Sigmoid colon (tissue), 7 donors: ENCODE results near the gene FAM227A. TPM values are rescaled to one million over a fixed set of nuclear protein-coding genes. Genes with fewer than 3 reads are reported as not detected.
"Not testable (repeated sequence)": the region's sequence is repeated elsewhere in the genome, so short reads cannot be mapped to it uniquely, and the experiment has no call there.

Experiments used
- DNase-seq: peaks from one replicate; pipeline ENCODE4 v3.0.0-alpha.2; 2019
- H3K27ac ChIP-seq, 4 donors: fragments of 200-600 bp; sonication (generic); one replicate each; pipeline ENCODE4 v1.5.1; 2016 to 2019; ENCODE audit warnings: mild to moderate bottlenecking in 1 of 4
- H3K27me3 ChIP-seq, 3 donors: fragments of 200-600 bp; sonication (generic); one replicate each; pipeline ENCODE4 v1.5.1; 2019; ENCODE audit warnings: mild to moderate bottlenecking in 1 of 3
- H3K36me3 ChIP-seq, 4 donors: fragments of 200-600 bp; sonication (generic); one replicate each; pipeline ENCODE4 v1.5.1; 2016 to 2019
- H3K4me1 ChIP-seq, 4 donors: fragments of 200-600 bp; sonication (generic); one replicate each; pipeline ENCODE4 v1.5.1; 2017 to 2019
- H3K4me3 ChIP-seq, 4 donors: fragments of 200-600 bp; sonication (generic); one replicate each; pipeline ENCODE4 v1.5.1; 2017 to 2019; ENCODE audit warnings: mild to moderate bottlenecking in 2 of 4, moderate library complexity in 1 of 4
- H3K9me3 ChIP-seq, 4 donors: fragments of 200-600 bp in 3 of 4; sonication (generic) in 3 of 4; one replicate each; pipeline versions ENCODE4 v1.5.1 to v1.6.1; 2013 to 2019
- EP300 ChIP-seq, 4 donors: sonication (generic); formaldehyde crosslinking; IDR thresholded peaks; one replicate each; pipeline ENCODE4 v1.6.1; 2017; ENCODE audit warnings: antibody characterized with exemption in 4 of 4
- POLR2A ChIP-seq, 2 donors: fragments of 450-650 bp; IDR thresholded peaks; one replicate each; pipeline ENCODE4 v1.6.1; 2016; ENCODE audit warnings: antibody characterized with exemption in 2 of 2, mild to moderate bottlenecking in 2 of 2, moderate library complexity in 2 of 2
- POLR2AphosphoS5 ChIP-seq, 4 donors: sonication (generic); formaldehyde crosslinking; IDR thresholded peaks; one replicate each; pipeline ENCODE4 v1.6.1; 2017; ENCODE audit warnings: antibody characterized with exemption in 4 of 4
- WGBS, 2 donors: extraction: QIAGEN DNeasy Blood & Tissue Kit; methylation state at CpG; one replicate each; pipeline ENCODE4 v1.1.7; 2013; 5-methylcytosine and 5-hydroxymethylcytosine counted together
- intact Hi-C: fragments of 100-400 bp; cut with DNase I; formaldehyde crosslinking; loops from one replicate; pipeline ENCODE4 v1.15.1; 2023
- polyA plus RNA-seq, 3 donors: library from polyadenylated mRNA; stranded (reverse); fragments of 200-250 nt; gene quantifications; one replicate each; pipeline ENCODE4 v1.2.3, GENCODE V29; 2013
- total RNA-seq, 4 donors: library from RNA; depleted of rRNA; stranded (reverse); fragments of >200 nt; gene quantifications; one replicate each; pipeline ENCODE4 v1.1.0, GENCODE V29; 2016
- TF ChIP-seq, protein P1 (sequence below), 4 experiments: fragments of 450-650 bp in 3 of 4; fragments of 200-600 bp in 1 of 4; IDR thresholded peaks; one replicate each; pipeline ENCODE4 v1.5.1; 2016 to 2019; ENCODE audit warnings: antibody characterized with exemption in 4 of 4, mild to moderate bottlenecking in 3 of 4, moderate library complexity in 2 of 4
- donor health status: healthy with polysubstance abuse.
- donor health status: Bipolar disorder and iron deficiency.
- donor health status: healthy.

FAM227A gene
- total and polyA plus RNA-seq, 7 donors = 0.23 to 3.2 (median 0.61) TPM; not detected in 1

DNA sequence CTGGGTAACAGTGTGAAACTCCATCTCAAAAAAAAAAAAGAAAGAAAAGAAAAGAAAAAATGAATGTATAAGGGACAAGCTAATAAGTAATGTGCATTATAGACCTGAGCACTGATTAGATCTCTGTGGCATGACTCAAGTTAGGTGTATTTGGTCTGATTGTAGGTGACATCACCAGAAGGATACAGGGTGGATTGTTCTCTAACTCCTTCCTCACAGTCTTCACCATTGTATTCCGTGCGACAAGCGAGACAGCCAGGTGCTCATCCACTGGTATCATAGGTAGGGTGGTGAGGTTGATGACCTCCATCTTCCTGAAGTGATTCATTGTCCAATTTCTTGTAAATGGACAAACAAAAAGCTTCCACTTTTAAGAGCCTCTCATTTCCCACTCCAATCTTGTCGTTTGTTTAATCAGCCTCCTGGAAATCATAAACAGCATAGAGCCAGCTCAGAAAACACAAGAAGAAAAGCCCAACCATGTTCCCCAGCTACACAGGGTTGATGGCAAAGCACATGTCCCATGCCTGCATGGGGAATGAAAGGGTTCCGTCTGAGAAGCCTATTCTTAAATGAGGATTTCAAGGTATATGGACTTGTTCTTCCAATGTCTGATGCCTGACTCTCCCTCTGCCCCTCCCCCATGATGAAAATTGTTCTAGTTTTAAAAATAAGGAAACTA, 6.2 kb downstream of the FAM227A start:
- TF ChIP-seq EP300 (IDR thresholded peaks at IDR 0.05) = no peak
- TF ChIP-seq POLR2AphosphoS5 (IDR thresholded peaks at IDR 0.05) = no peak
- TF ChIP-seq, protein P1, sequence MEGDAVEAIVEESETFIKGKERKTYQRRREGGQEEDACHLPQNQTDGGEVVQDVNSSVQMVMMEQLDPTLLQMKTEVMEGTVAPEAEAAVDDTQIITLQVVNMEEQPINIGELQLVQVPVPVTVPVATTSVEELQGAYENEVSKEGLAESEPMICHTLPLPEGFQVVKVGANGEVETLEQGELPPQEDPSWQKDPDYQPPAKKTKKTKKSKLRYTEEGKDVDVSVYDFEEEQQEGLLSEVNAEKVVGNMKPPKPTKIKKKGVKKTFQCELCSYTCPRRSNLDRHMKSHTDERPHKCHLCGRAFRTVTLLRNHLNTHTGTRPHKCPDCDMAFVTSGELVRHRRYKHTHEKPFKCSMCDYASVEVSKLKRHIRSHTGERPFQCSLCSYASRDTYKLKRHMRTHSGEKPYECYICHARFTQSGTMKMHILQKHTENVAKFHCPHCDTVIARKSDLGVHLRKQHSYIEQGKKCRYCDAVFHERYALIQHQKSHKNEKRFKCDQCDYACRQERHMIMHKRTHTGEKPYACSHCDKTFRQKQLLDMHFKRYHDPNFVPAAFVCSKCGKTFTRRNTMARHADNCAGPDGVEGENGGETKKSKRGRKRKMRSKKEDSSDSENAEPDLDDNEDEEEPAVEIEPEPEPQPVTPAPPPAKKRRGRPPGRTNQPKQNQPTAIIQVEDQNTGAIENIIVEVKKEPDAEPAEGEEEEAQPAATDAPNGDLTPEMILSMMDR (IDR thresholded peaks at IDR 0.05) = no peak
- no peak for TF ChIP-seq POLR2A (IDR thresholded peaks at IDR 0.05)
- Histone ChIP-seq H3K9me3 (no peaks in the 10 kb centered on the region), H3K27me3 (no peaks in the 10 kb centered on the region), H3K27ac (no peak overlapping the region), H3K4me1 (no peaks in the 10 kb centered on the region), H3K4me3 (no peak overlapping the region), H3K36me3 (no peaks in the 10 kb centered on the region)
- intact Hi-C loops = no loop called here
- DNase-seq = no peak
- 64 to 66% methylated on average over 5 of the region's 5 CpGs for WGBS, 2 donors

DNA sequence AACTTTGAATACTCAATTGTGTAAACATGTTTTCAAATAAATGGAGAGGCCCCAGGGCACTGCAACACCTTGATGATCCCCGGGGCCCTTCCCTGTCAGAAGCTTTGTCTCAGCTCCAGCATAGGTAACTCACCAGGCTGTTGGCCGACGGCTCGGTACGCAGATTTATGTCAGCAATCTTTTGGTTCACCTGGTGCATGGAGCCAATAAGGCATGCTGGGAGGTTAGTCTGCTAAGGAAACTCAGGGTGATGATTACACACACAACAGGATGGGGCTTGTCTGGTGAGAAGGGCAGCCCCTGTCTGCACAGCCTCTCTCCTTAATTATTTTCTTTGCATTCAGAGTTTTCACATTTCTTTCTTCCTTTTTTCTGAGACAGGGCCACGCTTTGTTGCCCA, 10.8 kb downstream of the FAM227A start:
- H3K4me1 ChIP-seq = no peaks in the 10 kb centered on the region
- H3K27me3 ChIP-seq = no peaks in the 10 kb centered on the region
- no peaks in the 10 kb centered on the region for H3K9me3 ChIP-seq
- H3K36me3 ChIP-seq = no peaks in the 10 kb centered on the region
- 94 to 95% methylated on average over 6 of the region's 6 CpGs for WGBS, 2 donors
- intact Hi-C loops = no loop called here
- no peak overlapping the region for H3K4me3 ChIP-seq
- TF ChIP-seq POLR2AphosphoS5 (IDR thresholded peaks at IDR 0.05) (no peak), EP300 (IDR thresholded peaks at IDR 0.05) (no peak), POLR2A (IDR thresholded peaks at IDR 0.05) (no peak)
- TF ChIP-seq, protein P1 (IDR thresholded peaks at IDR 0.05) = no peak
- DNase-seq = no peak
- no peak overlapping the region for H3K27ac ChIP-seq

DNA sequence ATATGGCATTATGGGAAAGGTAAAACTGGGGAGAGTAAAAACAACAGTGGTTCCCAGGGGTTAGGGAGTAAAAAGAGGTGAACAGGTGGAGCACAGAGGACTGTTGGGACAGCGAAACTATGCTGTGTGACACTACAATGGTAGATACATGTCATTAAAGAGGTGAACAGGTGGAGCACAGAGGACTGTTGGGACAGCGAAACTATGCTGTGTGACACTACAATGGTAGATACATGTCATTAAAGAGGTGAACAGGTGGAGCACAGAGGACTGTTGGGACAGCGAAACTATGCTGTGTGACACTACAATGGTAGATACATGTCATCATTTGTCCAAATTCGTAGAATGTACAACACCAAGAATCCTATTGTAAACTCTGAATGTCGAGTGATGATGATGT, 11.9 kb downstream of the FAM227A start:
- H3K27me3 ChIP-seq, H3K4me1 ChIP-seq, H3K36me3 ChIP-seq, H3K27ac ChIP-seq, H3K4me3 ChIP-seq, intact Hi-C loops, DNase-seq, H3K9me3 ChIP-seq: not testable (repeated sequence)
- 94% methylated on average over 5 of the region's 5 CpGs for WGBS, 2 donors

DNA sequence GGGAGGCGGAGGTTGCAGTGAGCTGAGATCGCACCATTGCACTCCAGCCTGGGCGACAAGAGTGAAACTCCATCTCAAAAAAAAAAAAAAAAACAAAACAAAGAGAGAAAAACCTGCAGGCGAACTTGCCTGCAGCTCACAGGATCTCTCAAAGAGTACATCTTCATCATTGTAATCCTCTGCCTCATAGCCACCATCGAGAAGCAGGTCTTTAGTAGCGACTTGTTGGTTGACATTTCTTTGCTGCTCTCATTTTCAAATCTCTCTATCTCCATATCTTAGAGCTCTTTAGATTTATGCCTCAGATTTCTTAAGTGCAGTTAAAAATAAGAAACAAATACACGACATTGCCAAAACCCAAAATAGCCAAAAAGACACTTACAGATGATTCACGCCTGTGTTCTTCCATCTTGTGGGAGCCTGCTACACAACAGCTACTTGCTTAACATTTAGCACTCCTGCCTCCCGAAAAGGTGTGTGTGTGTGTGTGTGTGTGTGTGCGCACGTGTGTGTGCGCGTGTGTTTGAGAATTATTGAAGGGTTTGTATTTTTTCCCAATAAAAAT, 14.6 kb downstream of the FAM227A start:
- Histone ChIP-seq H3K36me3 (peaks cover 0 to 5% (median 0%) of the 10 kb centered on the region in 4 donors), H3K27me3 (no peaks in the 10 kb centered on the region), H3K4me1 (no peaks in the 10 kb centered on the region), H3K4me3 (no peak overlapping the region), H3K27ac (no peak overlapping the region), H3K9me3 (no peaks in the 10 kb centered on the region)
- no peak for DNase-seq
- WGBS, 2 donors = 95 to 97% methylated on average over 13 of the region's 13 CpGs
- intact Hi-C loops = no loop called here
- TF ChIP-seq, protein P1 (IDR thresholded peaks at IDR 0.05) = no peak
- TF ChIP-seq POLR2A (IDR thresholded peaks at IDR 0.05) (no peak), POLR2AphosphoS5 (IDR thresholded peaks at IDR 0.05) (no peak), EP300 (IDR thresholded peaks at IDR 0.05) (no peak)

DNA sequence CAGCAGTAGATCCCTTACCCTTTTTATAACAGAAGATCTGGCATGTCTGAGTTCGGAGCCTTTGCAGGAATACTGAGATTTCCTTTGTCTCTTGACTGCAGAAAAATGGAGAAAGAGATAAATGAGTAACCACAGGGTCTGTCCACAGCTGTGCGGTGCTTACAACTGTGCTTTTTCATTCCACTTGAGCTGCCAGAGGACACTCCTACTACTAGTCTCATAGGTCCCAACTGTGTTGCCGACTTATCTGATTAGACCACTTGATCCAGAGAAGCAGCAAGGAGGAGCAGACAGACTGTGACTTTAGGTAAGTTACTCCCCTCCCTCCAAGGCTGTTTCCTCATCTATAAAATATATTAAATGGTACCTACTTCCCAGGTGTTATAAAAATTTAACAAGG, 17.5 kb downstream of the FAM227A start:
- peaks cover 0 to 10% (median 0%) of the 10 kb centered on the region in 4 donors for H3K36me3 ChIP-seq
- intact Hi-C loops = no loop called here
- DNase-seq = no peak
- no peak overlapping the region for H3K4me3 ChIP-seq
- H3K4me1 ChIP-seq = no peaks in the 10 kb centered on the region
- H3K9me3 ChIP-seq = no peaks in the 10 kb centered on the region
- TF ChIP-seq, protein P1 (IDR thresholded peaks at IDR 0.05) = no peak
- TF ChIP-seq POLR2AphosphoS5 (IDR thresholded peaks at IDR 0.05) = no peak
- TF ChIP-seq POLR2A (IDR thresholded peaks at IDR 0.05) = no peak
- TF ChIP-seq EP300 (IDR thresholded peaks at IDR 0.05) = no peak
- H3K27me3 ChIP-seq = no peaks in the 10 kb centered on the region
- 40 to 64% methylated on average over 3 of the region's 3 CpGs for WGBS, 2 donors
- no peak overlapping the region for H3K27ac ChIP-seq
